H1 (cell line): ENCODE measurements around the gene MAK. TPM values are rescaled to one million over a fixed set of nuclear protein-coding genes. Genes with fewer than 3 reads are reported as not detected.

ENCODE experiments used
- CTCF ChIA-PET: fragments of 300-600 bp; sonication (Branson Sonifier 250); formaldehyde crosslinking; loops from one replicate; lab custom pipeline; 2021; ENCODE audit not compliant: partially characterized antibody; lab: Charles Lee
- POLR2A ChIA-PET: fragments of 300-600 bp; sonication (Branson Sonifier 250); formaldehyde crosslinking; loops from one replicate; lab custom pipeline; 2021; ENCODE audit warnings: inconsistent platforms; ENCODE audit not compliant: partially characterized antibody; lab: Charles Lee
- DNase-seq, 2 experiments: peaks; one replicate each; pipeline versions ENCODE4 v3.0.0 to v3.0.0-alpha.2; 2010 to 2022; ENCODE audit warnings: low spot score in 2 of 2, low read depth in 1 of 2, mixed read lengths in 1 of 2
- FAIRE-seq: peaks from 2 replicates; lab custom pipeline; 2011; peaks lifted over from hg19 to GRCh38; lab: Jason Lieb, UNC
- H2AFZ ChIP-seq: 2 replicates; pipeline ENCODE4 v1.8.1; 2012; ENCODE audit warnings: low read length, inconsistent platforms
- H2AK5ac ChIP-seq: 2 replicates; pipeline ENCODE4 v1.6.1; 2013; ENCODE audit warnings: low read depth, low read length
- H2BK120ac ChIP-seq: replicated peaks from 2 replicates; pipeline ENCODE3; 2013; ENCODE audit warnings: low read depth, low read length, inconsistent platforms
- H2BK12ac ChIP-seq: 2 replicates; pipeline ENCODE4 v1.6.1; 2013; ENCODE audit warnings: low read depth, low read length
- H2BK15ac ChIP-seq: 2 replicates; pipeline ENCODE4 v1.6.1; 2013; ENCODE audit warnings: low read length
- H2BK20ac ChIP-seq: 2 replicates; pipeline ENCODE4 v1.6.1; 2013; ENCODE audit warnings: low read length
- H2BK5ac ChIP-seq: 2 replicates; pipeline ENCODE4 v1.6.1; 2013; ENCODE audit warnings: low read depth, low read length
- H3K14ac ChIP-seq: 2 replicates; pipeline ENCODE4 v1.6.1; 2013; ENCODE audit warnings: inconsistent platforms; ENCODE audit not compliant: insufficient read length
- H3K18ac ChIP-seq: 2 replicates; pipeline ENCODE4 v1.6.1; 2013; ENCODE audit warnings: low read length; ENCODE audit errors: extremely low read depth
- H3K23ac ChIP-seq: 2 replicates; pipeline ENCODE4 v1.6.1; 2013; ENCODE audit warnings: inconsistent platforms; ENCODE audit not compliant: insufficient read length
- H3K23me2 ChIP-seq: 2 replicates; pipeline ENCODE4 v1.6.1; 2013; ENCODE audit warnings: low read depth, low read length
- H3K27ac ChIP-seq: 2 replicates; pipeline ENCODE4 v1.6.1; 2011; ENCODE audit warnings: low read depth, low read length, inconsistent platforms
- H3K27me3 ChIP-seq, 4 experiments: replicated peaks in 1 of 4; 1 replicate in 1 of 4; 2 replicates in 3 of 4; pipeline versions ENCODE4 v1.6.1 to v1.8.1; 2011 to 2013; ENCODE audit warnings: low read length in 3 of 4, mild to moderate bottlenecking in 3 of 4, inconsistent platforms in 2 of 4, mixed read lengths in 2 of 4, moderate library complexity in 1 of 4; ENCODE audit not compliant: control insufficient read depth in 3 of 4, insufficient read depth in 3 of 4; ENCODE audit errors: extremely low read depth in 1 of 4
- H3K36me3 ChIP-seq, 4 experiments: 2 replicates each; pipeline versions ENCODE4 v1.6.1 to v1.8.1; 2011 to 2013; ENCODE audit warnings: mild to moderate bottlenecking in 4 of 4, low read length in 3 of 4, moderate library complexity in 2 of 4, control low read depth in 1 of 4, inconsistent platforms in 1 of 4; ENCODE audit not compliant: insufficient read depth in 4 of 4, control insufficient read depth in 2 of 4
- H3K4ac ChIP-seq: replicated peaks from 2 replicates; pipeline ENCODE3; 2013; ENCODE audit warnings: low read length, low read depth, mixed read lengths, inconsistent platforms; ENCODE audit not compliant: insufficient read length
- H3K4me1 ChIP-seq, 4 experiments: replicated peaks in 1 of 4; 1 replicate in 1 of 4; 2 replicates in 3 of 4; pipeline versions ENCODE4 v1.6.1 to v1.8.1; 2011 to 2013; ENCODE audit warnings: low read length in 3 of 4, inconsistent platforms in 2 of 4, mixed read lengths in 1 of 4; ENCODE audit not compliant: insufficient read depth in 4 of 4, control insufficient read depth in 3 of 4
- H3K4me2 ChIP-seq, 2 experiments: 2 replicates each; pipeline versions ENCODE4 v1.6.1 to v1.8.1; 2011 to 2013; ENCODE audit warnings: low read depth in 2 of 2, low read length in 2 of 2, control low read depth in 1 of 2, inconsistent platforms in 1 of 2, mild to moderate bottlenecking in 1 of 2; ENCODE audit not compliant: insufficient read depth in 1 of 2
- H3K4me3 ChIP-seq, 4 experiments: fragments of 200-600, 300-600 bp in 1 of 4; sonication (generic), shearing (Covaris generic), sonication (Bioruptor Twin) in 1 of 4; 2 replicates each; pipeline versions ENCODE4 v1.5.1 to v1.8.1; 2011 to 2016; ENCODE audit warnings: low read length in 4 of 4, low read depth in 3 of 4, control low read depth in 2 of 4, inconsistent platforms in 2 of 4, mild to moderate bottlenecking in 2 of 4, mixed read lengths in 1 of 4, moderate library complexity in 1 of 4; ENCODE audit not compliant: insufficient read depth in 2 of 4; ENCODE audit errors: extremely low read depth in 1 of 4
- H3K56ac ChIP-seq: replicated peaks from 2 replicates; pipeline ENCODE3; 2013; ENCODE audit warnings: low read depth, mild to moderate bottlenecking, mixed read lengths, low read length, inconsistent platforms; ENCODE audit not compliant: insufficient read length
- H3K79me1 ChIP-seq: 2 replicates; pipeline ENCODE4 v1.6.1; 2013; ENCODE audit warnings: low read depth, low read length, control low read depth
- H3K79me2 ChIP-seq, 2 experiments: 2 replicates each; pipeline versions ENCODE4 v1.6.1 to v1.8.1; 2012 to 2013; ENCODE audit warnings: low read length in 2 of 2, mild to moderate bottlenecking in 2 of 2, inconsistent platforms in 1 of 2; ENCODE audit not compliant: insufficient read depth in 2 of 2, control insufficient read depth in 1 of 2
- H3K9ac ChIP-seq, 4 experiments: replicated peaks in 1 of 4; 1 replicate in 1 of 4; 2 replicates in 3 of 4; pipeline versions ENCODE4 v1.6.1 to v1.8.1; 2011 to 2013; ENCODE audit warnings: low read depth in 3 of 4, low read length in 3 of 4, control low read depth in 2 of 4, mild to moderate bottlenecking in 2 of 4, moderate library complexity in 2 of 4, inconsistent platforms in 1 of 4; ENCODE audit errors: extremely low read depth in 1 of 4
- H3K9me3 ChIP-seq, 2 experiments: 2 replicates each; pipeline versions ENCODE4 v1.6.1 to v1.8.1; 2012 to 2013; ENCODE audit warnings: mild to moderate bottlenecking in 2 of 2, moderate library complexity in 2 of 2, control low read depth in 1 of 2, inconsistent platforms in 1 of 2, low read depth in 1 of 2, low read length in 1 of 2, mixed read lengths in 1 of 2; ENCODE audit not compliant: insufficient read depth in 2 of 2
- H4K20me1 ChIP-seq, 2 experiments: replicated peaks in 1 of 2; 2 replicates each; pipeline versions ENCODE3 to v1.8.1; 2011 to 2013; ENCODE audit warnings: inconsistent platforms in 2 of 2, low read length in 2 of 2, mild to moderate bottlenecking in 1 of 2; ENCODE audit not compliant: insufficient read depth in 2 of 2, control insufficient read depth in 1 of 2
- H4K5ac ChIP-seq: 2 replicates; pipeline ENCODE4 v1.6.1; 2013; ENCODE audit warnings: low read length, low read depth, mixed read lengths, inconsistent platforms; ENCODE audit not compliant: insufficient read length
- H4K8ac ChIP-seq: 2 replicates; pipeline ENCODE4 v1.8.0; 2013; ENCODE audit warnings: mild to moderate bottlenecking, moderate library complexity, low read length, inconsistent platforms; ENCODE audit not compliant: insufficient read depth; ENCODE audit errors: extremely low read depth
- H4K91ac ChIP-seq: replicated peaks from 2 replicates; pipeline ENCODE3; 2013; ENCODE audit warnings: low read length, mixed read lengths, inconsistent platforms; ENCODE audit not compliant: insufficient read length
- BCL11A ChIP-seq, 2 experiments: IDR thresholded peaks; one replicate each; pipeline ENCODE4 v1.6.1; 2011; ENCODE audit warnings: low read depth in 2 of 2, low read length in 2 of 2, mild to moderate bottlenecking in 2 of 2
- BRCA1 ChIP-seq: IDR thresholded peaks from 2 replicates; pipeline ENCODE4 v1.6.1; 2012; ENCODE audit warnings: low read depth, low read length, improper control_type of control experiment
- CBX5 ChIP-seq: fragments of 300-800, 300-1000 bp; sonication (generic); IDR thresholded peaks from 2 replicates; pipeline ENCODE4 v1.7.1; 2016; ENCODE audit warnings: antibody characterized with exemption, low read length, low read depth
- EP300 ChIP-seq, 2 experiments: IDR thresholded peaks; 1 replicate in 1 of 2; 2 replicates in 1 of 2; pipeline ENCODE4 v1.6.1; 2011 to 2012; ENCODE audit warnings: low read depth in 2 of 2, low read length in 2 of 2, mild to moderate bottlenecking in 2 of 2, borderline replicate concordance in 1 of 2, inconsistent platforms in 1 of 2, moderate library complexity in 1 of 2
- JUND ChIP-seq: IDR thresholded peaks from 2 replicates; pipeline ENCODE4 v1.6.1; 2011; ENCODE audit warnings: mild to moderate bottlenecking, improper control_type of control experiment, low read length
- KDM5A ChIP-seq: fragments of 200-600 bp; IDR thresholded peaks from 2 replicates; pipeline ENCODE4 v1.7.1; 2012; ENCODE audit warnings: mild to moderate bottlenecking, low read length, inconsistent platforms, mixed read lengths
- NANOG ChIP-seq: IDR thresholded peaks from 2 replicates; pipeline ENCODE4 v1.6.1; 2011; ENCODE audit warnings: low read length, low read depth, mild to moderate bottlenecking, inconsistent platforms; ENCODE audit not compliant: insufficient read depth, poor library complexity, severe bottlenecking
- POLR2A ChIP-seq, 2 experiments: IDR thresholded peaks; 1 replicate in 1 of 2; 2 replicates in 1 of 2; pipeline ENCODE4 v1.6.1; 2011; ENCODE audit warnings: low read depth in 2 of 2, low read length in 2 of 2, mild to moderate bottlenecking in 2 of 2; ENCODE audit errors: control extremely low read depth in 1 of 2
- SIX5 ChIP-seq: IDR thresholded peaks from 2 replicates; pipeline ENCODE4 v1.6.1; 2011; ENCODE audit warnings: mild to moderate bottlenecking, low read depth, low read length
- SUZ12 ChIP-seq: fragments of 200-600 bp; sonication (generic); IDR thresholded peaks from 2 replicates; pipeline ENCODE4 v1.6.1; 2012; ENCODE audit warnings: mild to moderate bottlenecking, inconsistent platforms, low read length, moderate library complexity, mixed read lengths
- TAF7 ChIP-seq: optimal IDR thresholded peaks from 2 replicates; pipeline ENCODE3; 2011; ENCODE audit warnings: low read depth, mild to moderate bottlenecking, inconsistent platforms, low read length, moderate library complexity, borderline replicate concordance
- TEAD4 ChIP-seq: IDR thresholded peaks from 2 replicates; pipeline ENCODE4 v1.6.1; 2012; ENCODE audit warnings: low read depth, low read length, inconsistent platforms, mixed read lengths
- WGBS, 2 experiments: shearing (Covaris generic) in 1 of 2; methylation state at CpG; one replicate each; pipeline versions ENCODE4 v1.1.6 to v1.1.7; 2013 to 2015; ENCODE audit warnings: low lambda C conversion rate in 2 of 2, mixed read lengths in 2 of 2, inconsistent platforms in 1 of 2, low coverage in 1 of 2, missing lambda C conversion rate in 1 of 2; ENCODE audit not compliant: insufficient replicate concordance in 2 of 2, insufficient coverage in 1 of 2, insufficient read length in 1 of 2; ENCODE audit errors: extremely low coverage in 1 of 2, missing lambda C conversion rate in 1 of 2; 5-methylcytosine and 5-hydroxymethylcytosine counted together
- polyA plus RNA-seq, 7 experiments: library from polyadenylated mRNA; depleted of rRNA in 3 of 7; stranded (reverse) in 5 of 7; unstranded in 2 of 7; fragments of >200 nt in 5 of 7; fragments of 200-250 nt in 2 of 7; gene quantifications; 1 replicate in 5 of 7; 2 replicates in 1 of 7; 4 replicates in 1 of 7; pipeline versions ENCODE4 v1.2.1 to v1.2.3, GENCODE V29; 2011 to 2013; ENCODE audit warnings: missing spikeins in 2 of 7, mixed read lengths in 2 of 7
- total RNA-seq: library from RNA; stranded (reverse); fragmentation: NEBNext Ultra II Directional; extraction: Animal tissue kit (Norgen Biotek cat#: 25700); gene quantifications from 2 replicates; pipeline ENCODE4 v1.2.1, GENCODE V29; 2021

The MAK gene
- total and polyA plus RNA-seq, 2 of the 8 experiments (the other 6 are each of a cell fraction or from before 2014, with no cell fraction given) = 0.08 to 0.37 TPM

DNA sequence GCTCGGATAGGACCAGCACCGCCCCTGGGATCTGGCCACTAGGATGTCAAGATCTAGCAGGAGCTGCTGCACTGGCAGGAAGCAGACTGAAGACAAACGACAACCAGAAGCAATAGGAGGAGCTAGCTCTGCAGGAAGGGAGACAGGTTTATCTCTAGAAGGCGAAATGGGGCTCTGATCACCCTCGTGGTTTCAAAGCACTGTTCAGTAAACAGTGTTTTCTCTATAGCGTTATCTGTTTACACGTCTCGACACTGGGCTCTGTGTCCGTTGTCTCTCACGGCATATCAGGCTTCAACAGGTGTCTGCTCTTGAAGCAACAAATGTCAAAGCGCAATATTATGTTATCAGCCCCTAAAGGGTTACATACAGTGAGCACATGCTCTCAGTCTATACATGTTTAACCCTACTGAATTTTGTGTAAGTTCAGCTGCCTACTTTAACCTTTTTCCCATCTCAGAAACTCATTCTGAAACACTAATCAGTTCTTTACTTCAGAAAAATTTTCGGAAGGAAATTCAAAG is 66.9 kb downstream of the MAK start:
- Histone ChIP-seq H2BK5ac (no peak overlapping the region), H2BK20ac (no peak overlapping the region), H2AK5ac (no peak overlapping the region), H2BK120ac (no peak overlapping the region), H3K27ac (no peak overlapping the region), H3K18ac (no peak overlapping the region), H3K36me3 (peaks cover 0 to 37% (median 7%) of the 10 kb centered on the region in 4 experiments; a peak in 5 of 8 replicates), H4K5ac (no peak overlapping the region), H3K56ac (no peak overlapping the region), H3K14ac (no peak overlapping the region), H2BK12ac (no peak overlapping the region), H3K9me3 (no peaks in the 10 kb centered on the region), H4K91ac (no peak overlapping the region), H3K23ac (no peak overlapping the region), H3K23me2 (no peaks in the 10 kb centered on the region), H3K9ac (no peak overlapping the region), H3K27me3 (no peaks in the 10 kb centered on the region), H4K8ac (no peak overlapping the region), H3K4me2 (no peak overlapping the region), H4K20me1 (peaks cover 0 to 3% of the 10 kb centered on the region in 2 experiments), H3K4ac (no peak overlapping the region), H2AFZ (no peak overlapping the region), H3K4me1 (no peaks in the 10 kb centered on the region), H3K4me3 (no peak overlapping the region), H3K79me2 (no peaks in the 10 kb centered on the region), H2BK15ac (no peak overlapping the region), H3K79me1 (no peaks in the 10 kb centered on the region; the same call in 1 of the 2 replicates)
- DNase-seq (no peak), FAIRE-seq (no peak)
- 94% methylated on average over 12 of the region's 12 CpGs; no CpG with 5 or more reads in 1 of the 2 experiments for WGBS, 2 experiments
- CTCF ChIA-PET = interaction anchor here (0.7 to 3.1 kb wide), 6 partner anchors 10 to 293 kb away, joined by 3 to 29 read pairs (median 4); no protein-coding TSS in a partner anchor
- POLR2A ChIA-PET = interaction anchor here (1.2 to 1.6 kb wide), 3 partner anchors 10 to 22 kb away, joined by 3 to 4 read pairs (median 4); no protein-coding TSS in a partner anchor
- TF ChIP-seq TAF7 = no peak
- TF ChIP-seq SIX5 = no peak
- TF ChIP-seq BRCA1 = no peak
- TF ChIP-seq TEAD4 = no peak
- no peak for TF ChIP-seq EP300 (IDR thresholded peaks at IDR 0.05; ENCODE audit: borderline replicate concordance in 1 of 2, low read depth in 2 of 2, low read length in 2 of 2)
- TF ChIP-seq KDM5A = no peak
- TF ChIP-seq POLR2A (IDR thresholded peaks at IDR 0.05; ENCODE audit: control extremely low read depth in 1 of 2, low read depth in 2 of 2, low read length in 2 of 2) = no peak
- TF ChIP-seq SUZ12 = no peak
- no peak for TF ChIP-seq JUND
- no peak for TF ChIP-seq BCL11A (IDR thresholded peaks at IDR 0.05; ENCODE audit: low read depth in 2 of 2, low read length in 2 of 2)
- no peak for TF ChIP-seq NANOG
- no peak for TF ChIP-seq CBX5
